Measurements from ENCODE around the gene CPEB3.
"Not testable (repeated sequence)": the region's sequence is repeated elsewhere in the genome, so short reads cannot be mapped to it uniquely, and the experiment has no call there.

The CPEB3 gene

GRCh38 chr10:92102601-92103213 lies 188.2 kb downstream of the CPEB3 start:
- no peak for DNase-seq (ENCODE audit: low read depth)

- no peak for DNase-seq (ENCODE audit: low read depth)
Observed at GRCh38 chr10:92094960-92095359, 195.9 kb downstream of the CPEB3 start.

- DNase-seq (ENCODE audit: low read depth) = no peak
Observed at GRCh38 chr10:92091965-92092364, 198.9 kb downstream of the CPEB3 start.

GRCh38 chr10:92087750-92088395 lies 203.0 kb downstream of the CPEB3 start:
- DNase-seq (ENCODE audit: low read depth) = peak; percentile 28

- no peak for DNase-seq (ENCODE audit: low read depth)
Observed at GRCh38 chr10:92082583-92083280, 208.1 kb downstream of the CPEB3 start.

GRCh38 chr10:92081641-92082040 lies 209.2 kb downstream of the CPEB3 start:
- no peak for DNase-seq (ENCODE audit: low read depth)

- no peak for DNase-seq (ENCODE audit: low read depth)
Observed at GRCh38 chr10:92080244-92080643, 210.6 kb downstream of the CPEB3 start.

- DNase-seq (ENCODE audit: low read depth) = no peak
Observed at GRCh38 chr10:92079003-92079402, 211.9 kb downstream of the CPEB3 start.

- DNase-seq (ENCODE audit: low read depth) = no peak
Observed at GRCh38 chr10:92076722-92077121, 214.2 kb downstream of the CPEB3 start.

GRCh38 chr10:92075829-92076228 lies 215.0 kb downstream of the CPEB3 start:
- DNase-seq (ENCODE audit: low read depth) = no peak

- DNase-seq (ENCODE audit: low read depth) = no peak
Observed at GRCh38 chr10:92074126-92074887, 216.6 kb downstream of the CPEB3 start.

GRCh38 chr10:92068900-92069299 lies 222.0 kb downstream of the CPEB3 start:
- no peak for DNase-seq (ENCODE audit: low read depth)

- no peak for DNase-seq (ENCODE audit: low read depth)
Observed at GRCh38 chr10:92066386-92066785, 224.5 kb downstream of the CPEB3 start.

- DNase-seq (ENCODE audit: low read depth) = no peak
Observed at GRCh38 chr10:92064506-92064905, 226.4 kb downstream of the CPEB3 start.

GRCh38 chr10:92062273-92062672 lies 228.6 kb downstream of the CPEB3 start:
- no peak for DNase-seq (ENCODE audit: low read depth)

GRCh38 chr10:92054807-92055206 lies 236.1 kb downstream of the CPEB3 start:
- DNase-seq (ENCODE audit: low read depth) = no peak

- DNase-seq (ENCODE audit: low read depth) = no peak
Observed at GRCh38 chr10:92052741-92053140, 238.1 kb downstream of the CPEB3 start.

GRCh38 chr10:92052088-92052487 lies 238.8 kb downstream of the CPEB3 start:
- DNase-seq (ENCODE audit: low read depth) = no peak

GRCh38 chr10:92047215-92047614 lies 243.7 kb downstream of the CPEB3 start:
- DNase-seq (ENCODE audit: low read depth) = no peak

- DNase-seq (ENCODE audit: low read depth) = no peak
Observed at GRCh38 chr10:92045641-92046106, 245.2 kb downstream of the CPEB3 start.

- DNase-seq (ENCODE audit: low read depth) = no peak
Observed at GRCh38 chr10:92042541-92042940, 248.3 kb downstream of the CPEB3 start.

- no peak for DNase-seq (ENCODE audit: low read depth)
Observed at GRCh38 chr10:92038949-92039348, 251.9 kb downstream of the CPEB3 start.

GRCh38 chr10:92033070-92033469 lies 257.8 kb downstream of the CPEB3 start:
- not testable (repeated sequence) for DNase-seq (ENCODE audit: low read depth)

Measured in activated T-cell treated with anti-CD3 and anti-CD28 coated beads for 24 hours (primary cell).